D721Med (cell line): ENCODE measurements around the gene SLC5A11.
"Not testable (repeated sequence)": the region's sequence is repeated elsewhere in the genome, so short reads cannot be mapped to it uniquely, and the experiment has no call there.

Experiments
- DNase-seq: peaks from one replicate; pipeline ENCODE4 v3.0.0; 2011; ENCODE audit warnings: low spot score; ENCODE audit not compliant: insufficient read length
- FAIRE-seq: peaks from 2 replicates; lab custom pipeline; 2011; peaks lifted over from hg19 to GRCh38; lab: Jason Lieb, UNC
- TF ChIP-seq, protein P1 (sequence below): IDR thresholded peaks from 2 replicates; pipeline ENCODE4 v1.5.1; 2012; ENCODE audit warnings: mild to moderate bottlenecking, control low read depth; ENCODE audit not compliant: insufficient read depth; ENCODE audit errors: missing control alignments

The SLC5A11 gene

DNA sequence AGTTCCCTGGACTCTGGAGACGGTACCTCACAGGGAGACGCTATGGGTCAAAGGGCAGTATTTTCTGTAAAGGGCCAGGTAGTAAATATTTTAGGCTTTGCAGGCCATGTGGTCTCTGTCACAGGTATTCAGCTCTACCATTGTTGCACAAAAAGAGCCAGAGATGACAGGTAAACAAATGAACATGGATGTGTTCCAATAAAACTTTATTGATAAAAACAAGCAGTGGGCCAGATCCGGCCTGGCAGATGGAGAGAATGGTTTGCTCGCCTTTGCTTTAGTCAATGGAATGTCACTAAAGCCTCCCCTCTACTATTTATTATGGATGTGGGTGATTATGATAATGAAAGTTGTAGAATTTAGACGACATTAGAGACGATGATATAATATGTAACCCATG is 8.9 kb upstream of the SLC5A11 start:
- DNase-seq (no peak), FAIRE-seq (no peak)
- TF ChIP-seq, protein P1, sequence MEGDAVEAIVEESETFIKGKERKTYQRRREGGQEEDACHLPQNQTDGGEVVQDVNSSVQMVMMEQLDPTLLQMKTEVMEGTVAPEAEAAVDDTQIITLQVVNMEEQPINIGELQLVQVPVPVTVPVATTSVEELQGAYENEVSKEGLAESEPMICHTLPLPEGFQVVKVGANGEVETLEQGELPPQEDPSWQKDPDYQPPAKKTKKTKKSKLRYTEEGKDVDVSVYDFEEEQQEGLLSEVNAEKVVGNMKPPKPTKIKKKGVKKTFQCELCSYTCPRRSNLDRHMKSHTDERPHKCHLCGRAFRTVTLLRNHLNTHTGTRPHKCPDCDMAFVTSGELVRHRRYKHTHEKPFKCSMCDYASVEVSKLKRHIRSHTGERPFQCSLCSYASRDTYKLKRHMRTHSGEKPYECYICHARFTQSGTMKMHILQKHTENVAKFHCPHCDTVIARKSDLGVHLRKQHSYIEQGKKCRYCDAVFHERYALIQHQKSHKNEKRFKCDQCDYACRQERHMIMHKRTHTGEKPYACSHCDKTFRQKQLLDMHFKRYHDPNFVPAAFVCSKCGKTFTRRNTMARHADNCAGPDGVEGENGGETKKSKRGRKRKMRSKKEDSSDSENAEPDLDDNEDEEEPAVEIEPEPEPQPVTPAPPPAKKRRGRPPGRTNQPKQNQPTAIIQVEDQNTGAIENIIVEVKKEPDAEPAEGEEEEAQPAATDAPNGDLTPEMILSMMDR = no peak

GRCh38 chr16:24837969-24838368 is 7.8 kb upstream of the SLC5A11 start:
- no peak for DNase-seq
- TF ChIP-seq, protein P1 = no peak
- FAIRE-seq = no peak

DNA sequence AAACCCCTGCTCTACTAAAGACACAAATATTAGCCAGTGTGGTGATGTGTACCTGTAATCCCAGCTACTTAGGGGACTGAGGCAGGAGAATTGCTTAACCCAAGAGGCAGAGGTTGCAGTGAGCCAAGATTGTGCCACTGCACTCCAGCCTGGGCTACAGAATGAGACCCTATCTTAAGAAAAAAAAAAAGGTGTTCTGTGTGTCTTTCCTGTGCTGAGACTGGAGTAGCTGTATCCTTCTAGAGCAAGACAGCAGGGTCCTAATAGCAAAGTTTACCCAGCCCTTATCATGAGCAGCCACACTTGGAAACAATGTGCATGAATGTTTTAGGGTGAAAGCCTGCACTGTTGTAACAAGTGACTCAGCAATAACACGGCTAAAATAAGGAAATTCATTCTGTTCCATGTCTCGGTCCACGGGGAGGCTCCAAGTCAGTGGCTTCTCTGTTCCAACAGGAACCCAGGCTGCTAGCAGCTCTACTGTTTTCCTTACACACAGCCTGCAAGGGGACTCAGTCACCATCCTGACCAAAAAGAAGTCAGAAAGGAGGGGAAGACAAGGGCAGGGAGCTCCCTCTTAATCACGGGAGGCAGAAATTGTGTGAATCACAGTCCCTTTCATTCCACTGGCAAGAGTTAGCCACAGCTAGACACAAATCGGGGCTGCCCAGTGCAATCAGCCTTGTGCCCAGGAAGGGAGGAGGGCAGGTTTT is 7.1 kb upstream of the SLC5A11 start:
- no peak for DNase-seq
- TF ChIP-seq, protein P1 = no peak

DNA sequence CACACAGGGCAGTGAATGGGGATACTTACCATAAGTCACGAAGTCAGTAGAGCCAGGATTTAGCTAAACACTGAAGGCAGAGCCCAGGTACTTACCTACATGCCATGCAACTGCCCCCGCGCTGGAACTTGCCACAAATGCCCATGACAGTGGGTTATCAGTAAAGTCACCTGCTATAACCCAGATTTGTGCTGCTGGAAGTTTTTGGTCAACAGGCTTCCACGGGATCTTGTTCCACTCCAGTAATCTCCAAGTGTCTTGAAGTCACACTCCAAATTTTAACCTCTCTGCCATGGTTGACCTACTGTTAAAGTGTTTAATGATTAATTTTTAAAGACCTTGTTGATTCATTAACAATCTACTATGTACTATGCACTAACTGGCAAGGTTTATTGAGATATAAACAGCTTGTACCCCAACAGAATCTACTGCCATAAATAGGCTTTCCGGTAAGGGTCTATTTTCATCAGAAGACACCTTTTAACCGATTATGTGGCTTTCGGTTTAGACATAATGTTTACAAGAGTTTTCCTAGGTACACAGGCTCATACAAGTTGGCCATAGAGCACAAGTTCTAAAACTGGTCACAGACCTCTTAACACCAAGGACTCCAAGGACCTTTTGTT is 6.3 kb upstream of the SLC5A11 start:
- TF ChIP-seq, protein P1 = no peak
- FAIRE-seq (no peak), DNase-seq (no peak)

More for the DNA sequence above, 7.1 kb upstream of the SLC5A11 start:
- no peak for FAIRE-seq

DNA sequence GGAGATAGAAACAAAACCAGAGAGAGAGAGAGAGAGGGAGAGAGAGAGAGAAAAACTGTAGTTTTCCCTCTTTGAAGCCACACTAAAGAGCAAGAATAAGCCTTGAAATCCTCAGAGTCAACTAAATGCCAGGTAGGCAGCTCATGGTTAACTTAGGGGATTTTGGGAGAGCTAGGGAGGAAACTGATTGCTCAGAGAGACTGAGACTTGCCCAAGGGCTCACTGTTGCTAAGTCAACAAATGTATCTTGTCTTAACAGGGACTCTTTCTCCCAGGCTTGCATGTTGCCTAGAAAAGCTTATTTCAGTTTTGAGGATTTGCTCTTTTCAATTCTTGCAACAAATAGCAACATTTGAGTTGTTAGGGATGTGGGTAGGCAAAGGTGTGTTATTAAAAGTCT is 4.5 kb upstream of the SLC5A11 start:
- TF ChIP-seq, protein P1 = no peak
- no peak for FAIRE-seq
- DNase-seq = no peak

GRCh38 chr16:24844101-24845030 is 1.4 kb upstream of the SLC5A11 start:
- TF ChIP-seq, protein P1 = no peak
- DNase-seq (no peak), FAIRE-seq (no peak)

DNA sequence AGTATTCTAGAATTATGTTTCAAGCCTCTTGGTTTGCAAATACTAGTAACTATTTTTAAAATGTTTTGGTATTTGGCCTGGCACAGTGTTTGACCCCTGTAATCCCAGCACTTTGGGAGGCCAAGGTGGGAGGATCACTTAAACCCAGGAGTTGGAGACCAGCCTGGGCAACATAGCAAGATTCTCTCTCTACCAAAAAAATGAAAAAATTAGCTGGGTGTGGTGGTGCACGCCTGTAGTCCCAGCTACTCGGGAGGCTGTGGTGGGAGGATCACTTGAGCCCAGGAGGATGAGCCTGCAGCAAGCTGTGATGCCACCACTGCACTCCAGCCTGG is 765 bp upstream of the SLC5A11 start:
- FAIRE-seq = not testable (repeated sequence)

More for the DNA sequence above, 765 bp upstream of the SLC5A11 start:
- DNase-seq = not testable (repeated sequence)
